ENCODE data around the gene ARMH1.

Gene ARMH1

DNA sequence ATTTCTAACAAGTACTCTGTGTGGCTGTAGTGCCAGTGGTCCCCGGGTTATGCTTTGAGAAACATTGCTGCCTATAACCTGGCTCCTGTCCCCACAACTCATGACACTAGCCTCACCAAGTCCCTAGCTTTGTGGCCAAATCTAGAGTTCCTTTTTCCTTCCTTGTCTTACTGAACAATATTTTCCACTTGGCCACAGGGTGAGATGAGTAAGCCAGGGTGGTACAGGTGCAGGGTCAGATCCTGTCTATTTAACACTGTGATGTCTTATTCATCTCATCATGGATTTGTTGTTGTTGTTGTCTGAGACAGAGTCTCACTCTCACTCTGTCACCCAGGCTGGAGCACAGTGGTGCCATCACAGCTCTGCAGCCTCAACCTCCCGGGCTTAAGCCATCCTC lies 18.6 kb downstream of the ARMH1 start:
- CTCF ChIA-PET, result interaction anchor here (0.5 kb wide), 1 partner anchor 12 kb away, joined by 4 read pairs; no protein-coding TSS in a partner anchor
- POLR2A ChIA-PET, result interaction anchor here (1.9 kb wide), 1 partner anchor 19 kb away, joined by 4 read pairs; the partner anchor contains the start of genes ARMH1 and TMEM53
- TF ChIP-seq ZNF384 (IDR thresholded peaks at IDR 0.05), result no peak
- TF ChIP-seq ARNT (IDR thresholded peaks at IDR 0.05), result no peak
- TF ChIP-seq, protein P1, sequence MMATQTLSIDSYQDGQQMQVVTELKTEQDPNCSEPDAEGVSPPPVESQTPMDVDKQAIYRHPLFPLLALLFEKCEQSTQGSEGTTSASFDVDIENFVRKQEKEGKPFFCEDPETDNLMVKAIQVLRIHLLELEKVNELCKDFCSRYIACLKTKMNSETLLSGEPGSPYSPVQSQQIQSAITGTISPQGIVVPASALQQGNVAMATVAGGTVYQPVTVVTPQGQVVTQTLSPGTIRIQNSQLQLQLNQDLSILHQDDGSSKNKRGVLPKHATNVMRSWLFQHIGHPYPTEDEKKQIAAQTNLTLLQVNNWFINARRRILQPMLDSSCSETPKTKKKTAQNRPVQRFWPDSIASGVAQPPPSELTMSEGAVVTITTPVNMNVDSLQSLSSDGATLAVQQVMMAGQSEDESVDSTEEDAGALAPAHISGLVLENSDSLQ (IDR thresholded peaks at IDR 0.05), result no peak
- no peak for TF ChIP-seq FOXK2 (IDR thresholded peaks at IDR 0.05)
- TF ChIP-seq BHLHE40 (IDR thresholded peaks at IDR 0.05; ENCODE audit: borderline replicate concordance), result no peak
- TF ChIP-seq TARDBP (IDR thresholded peaks at IDR 0.05), result no peak
- DNase-seq (ENCODE audit: extremely low spot score), result no peak

DNA sequence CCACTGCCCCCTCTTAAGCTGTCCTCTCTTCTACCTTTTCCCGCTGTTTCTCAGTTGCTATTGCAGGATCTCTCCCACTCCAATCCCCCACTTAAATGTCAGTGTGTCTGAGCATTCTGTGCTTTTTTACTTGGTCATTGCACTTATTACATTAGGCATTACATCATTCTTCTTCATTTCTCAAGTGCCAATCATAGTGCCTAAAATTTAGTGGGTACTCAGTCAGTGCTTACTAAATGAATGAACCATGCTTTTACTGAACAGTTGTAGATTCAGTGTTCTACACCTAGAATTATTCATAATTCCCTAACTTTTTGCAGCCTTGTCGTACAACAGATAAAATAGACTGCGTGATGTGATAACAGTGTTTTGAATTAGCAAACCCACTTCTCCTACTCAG lies 19.4 kb downstream of the ARMH1 start:
- ChIA-PET CTCF (no interaction called here), POLR2A (interaction anchor here (1.9 kb wide), 1 partner anchor 20 kb away, joined by 4 read pairs; the partner anchor contains the start of genes ARMH1 and TMEM53)
- TF ChIP-seq FOXM1 (IDR thresholded peaks at IDR 0.05; ENCODE audit: borderline replicate concordance) (no peak), HDGF (IDR thresholded peaks at IDR 0.05; ENCODE audit: borderline replicate concordance) (no peak), L3MBTL2 (conservative IDR thresholded peaks at IDR 0.05) (no peak), FOXA1 (IDR thresholded peaks at IDR 0.05) (no peak), ARNT (IDR thresholded peaks at IDR 0.05) (no peak), BHLHE40 (IDR thresholded peaks at IDR 0.05; ENCODE audit: borderline replicate concordance) (no peak), SP1 (IDR thresholded peaks at IDR 0.05) (no peak), SUZ12 (IDR thresholded peaks at IDR 0.05) (no peak), FOXK2 (IDR thresholded peaks at IDR 0.05) (no peak), ZNF384 (IDR thresholded peaks at IDR 0.05) (no peak), CTBP1 (IDR thresholded peaks at IDR 0.05; ENCODE audit: borderline replicate concordance) (no peak), TARDBP (IDR thresholded peaks at IDR 0.05) (no peak), LEF1 (IDR thresholded peaks at IDR 0.05; ENCODE audit: borderline replicate concordance) (no peak), NFRKB (IDR thresholded peaks at IDR 0.05) (no peak), ELF4 (IDR thresholded peaks at IDR 0.05) (no peak)
- TF ChIP-seq, protein P1 (IDR thresholded peaks at IDR 0.05), result no peak
- no peak for DNase-seq (ENCODE audit: extremely low spot score)

DNA sequence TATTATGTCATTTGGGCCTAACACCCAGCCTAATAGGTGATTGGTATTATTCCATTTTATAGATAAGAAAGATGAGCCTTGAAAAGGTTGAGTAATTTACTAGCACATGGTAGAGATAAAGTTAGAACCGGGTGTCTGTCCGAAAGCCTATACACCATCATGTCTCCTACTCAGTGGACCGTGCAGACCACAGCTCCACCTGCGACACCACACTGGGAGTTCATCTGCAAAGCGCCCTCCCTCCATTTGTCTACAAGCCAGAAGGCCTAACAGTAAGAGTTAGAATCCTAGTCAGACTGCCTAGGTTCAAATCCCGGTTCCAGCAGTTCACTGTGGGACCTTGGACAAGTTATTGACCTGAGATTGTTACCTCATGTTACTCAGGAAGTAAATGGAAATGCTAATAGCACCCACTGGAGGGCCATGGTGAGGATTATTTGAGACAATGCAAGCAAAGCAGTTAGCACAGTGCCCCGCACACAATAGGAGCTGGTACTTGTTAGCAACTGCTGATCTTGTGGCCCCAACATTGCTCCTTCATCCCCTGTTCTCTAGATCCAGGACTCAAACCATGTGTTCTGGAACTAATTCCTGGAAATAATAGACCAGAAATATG lies 20.5 kb downstream of the ARMH1 start:
- ChIA-PET CTCF (interaction anchor here (0.7 to 0.9 kb wide), 2 partner anchors 22 to 303 kb away, joined by 3 to 6 read pairs; no protein-coding TSS in a partner anchor), POLR2A (no interaction called here)
- no peak for DNase-seq (ENCODE audit: extremely low spot score)
- TF ChIP-seq L3MBTL2 (conservative IDR thresholded peaks at IDR 0.05) (no peak), FOXK2 (IDR thresholded peaks at IDR 0.05) (no peak), HDGF (IDR thresholded peaks at IDR 0.05; ENCODE audit: borderline replicate concordance) (no peak), ZNF384 (IDR thresholded peaks at IDR 0.05) (no peak), SP1 (IDR thresholded peaks at IDR 0.05) (no peak), LEF1 (IDR thresholded peaks at IDR 0.05; ENCODE audit: borderline replicate concordance) (no peak), TARDBP (IDR thresholded peaks at IDR 0.05) (no peak), ARNT (IDR thresholded peaks at IDR 0.05) (no peak), NFRKB (IDR thresholded peaks at IDR 0.05) (no peak), ELF4 (IDR thresholded peaks at IDR 0.05) (no peak), CTBP1 (IDR thresholded peaks at IDR 0.05; ENCODE audit: borderline replicate concordance) (no peak), SUZ12 (IDR thresholded peaks at IDR 0.05) (no peak), FOXA1 (IDR thresholded peaks at IDR 0.05) (no peak)
- TF ChIP-seq, protein P1 (IDR thresholded peaks at IDR 0.05), result no peak

DNA sequence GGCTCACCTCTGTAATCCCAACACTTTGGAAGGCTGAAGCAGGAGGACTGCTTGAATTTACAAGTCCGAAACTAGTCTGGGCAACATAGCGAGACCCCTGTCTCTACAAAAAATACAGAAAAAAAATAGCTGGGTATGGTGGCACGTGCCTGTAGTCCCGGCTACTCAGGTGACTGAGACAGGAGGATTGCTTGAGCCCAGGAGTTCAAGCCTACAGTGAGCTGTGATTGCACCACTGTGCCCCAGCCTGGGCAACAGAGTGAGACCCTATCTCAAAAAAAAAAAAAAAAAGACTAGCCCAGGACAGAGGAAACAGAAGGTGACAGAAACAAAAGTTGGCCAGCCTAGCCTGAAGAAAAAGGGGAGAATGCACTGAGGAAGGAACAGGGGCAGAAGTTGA lies 21.2 kb downstream of the ARMH1 start:
- DNase-seq (ENCODE audit: extremely low spot score), result no peak
- TF ChIP-seq, protein P1 (IDR thresholded peaks at IDR 0.05), result no peak
- TF ChIP-seq ELF4 (IDR thresholded peaks at IDR 0.05), result no peak
- TF ChIP-seq SUZ12 (IDR thresholded peaks at IDR 0.05), result no peak
- no peak for TF ChIP-seq NFRKB (IDR thresholded peaks at IDR 0.05)
- no peak for TF ChIP-seq BHLHE40 (IDR thresholded peaks at IDR 0.05; ENCODE audit: borderline replicate concordance)
- no peak for TF ChIP-seq TARDBP (IDR thresholded peaks at IDR 0.05)
- no peak for TF ChIP-seq FOXM1 (IDR thresholded peaks at IDR 0.05; ENCODE audit: borderline replicate concordance)
- TF ChIP-seq SP1 (IDR thresholded peaks at IDR 0.05), result no peak
- TF ChIP-seq L3MBTL2 (conservative IDR thresholded peaks at IDR 0.05), result no peak
- TF ChIP-seq ZNF384 (IDR thresholded peaks at IDR 0.05), result no peak
- no peak for TF ChIP-seq FOXK2 (IDR thresholded peaks at IDR 0.05)
- no peak for TF ChIP-seq HDGF (IDR thresholded peaks at IDR 0.05; ENCODE audit: borderline replicate concordance)
- TF ChIP-seq CTBP1 (IDR thresholded peaks at IDR 0.05; ENCODE audit: borderline replicate concordance), result no peak
- no peak for TF ChIP-seq LEF1 (IDR thresholded peaks at IDR 0.05; ENCODE audit: borderline replicate concordance)
- TF ChIP-seq FOXA1 (IDR thresholded peaks at IDR 0.05), result no peak
- CTCF ChIA-PET, result interaction anchor here (0.9 kb wide), 1 partner anchor 21 kb away, joined by 3 read pairs; no protein-coding TSS in a partner anchor
- POLR2A ChIA-PET, result interaction anchor here (3.1 kb wide), 1 partner anchor 26 kb away, joined by 13 read pairs; no protein-coding TSS in a partner anchor

DNA sequence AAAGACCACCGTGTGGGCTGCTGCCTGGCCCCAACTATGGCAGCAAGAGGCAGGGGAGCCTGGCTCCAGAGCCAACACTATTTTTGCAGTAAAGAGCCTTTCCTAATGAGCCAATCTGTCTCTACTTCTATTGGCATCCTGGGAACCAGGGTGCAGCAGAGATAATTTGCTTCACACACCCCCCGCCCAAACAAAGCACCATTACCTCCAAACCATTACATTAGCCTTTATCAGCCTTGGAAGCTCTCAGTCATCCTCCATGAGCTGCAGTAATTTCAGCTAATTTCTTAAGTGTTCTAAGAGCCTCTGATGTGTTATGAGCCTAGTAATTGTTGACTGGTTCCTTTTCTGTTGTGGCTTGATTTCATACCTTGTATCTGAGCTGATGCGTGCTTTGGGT lies 21.6 kb downstream of the ARMH1 start:
- CTCF ChIA-PET, result interaction anchor here (0.7 to 0.9 kb wide), 3 partner anchors 20 to 43 kb away, joined by 3 to 4 read pairs (median 3); partner anchors contain the start of gene KIF2C
- DNase-seq (ENCODE audit: extremely low spot score), result no peak
- no peak for TF ChIP-seq LEF1 (IDR thresholded peaks at IDR 0.05; ENCODE audit: borderline replicate concordance)
- POLR2A ChIA-PET, result interaction anchor here (0.7 to 3.1 kb wide), 3 partner anchors 22 to 80 kb away, joined by 3 to 13 read pairs (median 3); partner anchors contain the start of genes ARMH1, RPS8 and TMEM53

All from HEK293T (cell line).